Measurements from ENCODE around the gene CXorf51A.
"Not testable (repeated sequence)": the region's sequence is repeated elsewhere in the genome, so short reads cannot be mapped to it uniquely, and the experiment has no call there.

The CXorf51A gene

GRCh38 chrX:146814644-146815043 lies at the start of gene CXorf51A:
CXorf51A (minus strand) TSS chrX:146814744; CDS start chrX:146814723, 21 bp downstream.
- DNase-seq = not testable (repeated sequence)

GRCh38 chrX:146863566-146863965 lies 49.0 kb upstream of the CXorf51A start:
- no peak for DNase-seq

GRCh38 chrX:146854281-146854680 lies 39.7 kb upstream of the CXorf51A start:
- no peak for DNase-seq

GRCh38 chrX:146831994-146832393 lies 17.4 kb upstream of the CXorf51A start:
- DNase-seq = no peak

- DNase-seq = not testable (repeated sequence)
Measured at GRCh38 chrX:146809471-146809870, 5.1 kb downstream of the CXorf51A start, which contains the start of gene CXorf51B. CXorf51B (plus strand) TSS chrX:146809771; CDS start chrX:146809792, 21 bp downstream.
